ENCODE data around the gene PTPRB.

DNA sequence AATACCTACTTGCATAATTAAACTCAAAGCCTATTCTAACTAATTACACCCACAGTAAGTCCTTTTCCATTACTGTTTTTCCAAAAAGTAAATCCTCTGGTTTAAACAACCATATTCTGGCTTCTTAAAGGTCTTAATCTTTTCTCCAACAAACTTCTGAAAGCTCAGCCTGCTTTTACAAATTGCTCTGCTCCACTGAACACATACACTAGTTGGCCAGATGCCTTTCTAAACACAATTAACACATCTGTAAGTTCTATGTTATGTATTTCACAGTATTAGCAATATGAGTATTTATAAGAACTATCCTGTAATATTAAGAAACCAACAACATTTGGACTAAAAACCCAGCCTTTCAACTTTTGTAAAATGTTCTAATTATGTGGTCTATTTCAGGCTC is 30.1 kb downstream of the PTPRB start:
- TF ChIP-seq ZNF155 (tag by site-specific recombination; IDR thresholded peaks at IDR 0.05) (no peak), ZNF138 (tag by site-specific recombination; IDR thresholded peaks at IDR 0.05; ENCODE audit: borderline replicate concordance) (no peak), HOXC10 (CRISPR knock-in tag; IDR thresholded peaks at IDR 0.05) (no peak), SP2 (tag by site-specific recombination; IDR thresholded peaks at IDR 0.05) (no peak), KLF7 (tag by site-specific recombination; IDR thresholded peaks at IDR 0.05; ENCODE audit: borderline replicate concordance) (no peak), ZNF19 (tag by site-specific recombination; IDR thresholded peaks at IDR 0.05; ENCODE audit: low read depth) (no peak)
- TF ChIP-seq, protein P1, sequence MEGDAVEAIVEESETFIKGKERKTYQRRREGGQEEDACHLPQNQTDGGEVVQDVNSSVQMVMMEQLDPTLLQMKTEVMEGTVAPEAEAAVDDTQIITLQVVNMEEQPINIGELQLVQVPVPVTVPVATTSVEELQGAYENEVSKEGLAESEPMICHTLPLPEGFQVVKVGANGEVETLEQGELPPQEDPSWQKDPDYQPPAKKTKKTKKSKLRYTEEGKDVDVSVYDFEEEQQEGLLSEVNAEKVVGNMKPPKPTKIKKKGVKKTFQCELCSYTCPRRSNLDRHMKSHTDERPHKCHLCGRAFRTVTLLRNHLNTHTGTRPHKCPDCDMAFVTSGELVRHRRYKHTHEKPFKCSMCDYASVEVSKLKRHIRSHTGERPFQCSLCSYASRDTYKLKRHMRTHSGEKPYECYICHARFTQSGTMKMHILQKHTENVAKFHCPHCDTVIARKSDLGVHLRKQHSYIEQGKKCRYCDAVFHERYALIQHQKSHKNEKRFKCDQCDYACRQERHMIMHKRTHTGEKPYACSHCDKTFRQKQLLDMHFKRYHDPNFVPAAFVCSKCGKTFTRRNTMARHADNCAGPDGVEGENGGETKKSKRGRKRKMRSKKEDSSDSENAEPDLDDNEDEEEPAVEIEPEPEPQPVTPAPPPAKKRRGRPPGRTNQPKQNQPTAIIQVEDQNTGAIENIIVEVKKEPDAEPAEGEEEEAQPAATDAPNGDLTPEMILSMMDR (tag by site-specific recombination; IDR thresholded peaks at IDR 0.05), result no peak
- TF ChIP-seq, protein P2, sequence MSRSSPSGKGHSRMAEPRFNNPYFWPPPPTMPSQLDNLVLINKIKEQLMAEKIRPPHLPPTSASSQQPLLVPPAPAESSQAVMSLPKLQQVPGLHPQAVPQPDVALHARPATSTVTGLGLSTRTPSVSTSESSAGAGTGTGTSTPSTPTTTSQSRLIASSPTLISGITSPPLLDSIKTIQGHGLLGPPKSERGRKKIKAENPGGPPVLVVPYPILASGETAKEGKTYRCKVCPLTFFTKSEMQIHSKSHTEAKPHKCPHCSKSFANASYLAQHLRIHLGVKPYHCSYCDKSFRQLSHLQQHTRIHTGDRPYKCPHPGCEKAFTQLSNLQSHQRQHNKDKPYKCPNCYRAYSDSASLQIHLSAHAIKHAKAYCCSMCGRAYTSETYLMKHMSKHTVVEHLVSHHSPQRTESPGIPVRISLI (tag by site-specific recombination; IDR thresholded peaks at IDR 0.05), result no peak
- TF ChIP-seq, protein P3, sequence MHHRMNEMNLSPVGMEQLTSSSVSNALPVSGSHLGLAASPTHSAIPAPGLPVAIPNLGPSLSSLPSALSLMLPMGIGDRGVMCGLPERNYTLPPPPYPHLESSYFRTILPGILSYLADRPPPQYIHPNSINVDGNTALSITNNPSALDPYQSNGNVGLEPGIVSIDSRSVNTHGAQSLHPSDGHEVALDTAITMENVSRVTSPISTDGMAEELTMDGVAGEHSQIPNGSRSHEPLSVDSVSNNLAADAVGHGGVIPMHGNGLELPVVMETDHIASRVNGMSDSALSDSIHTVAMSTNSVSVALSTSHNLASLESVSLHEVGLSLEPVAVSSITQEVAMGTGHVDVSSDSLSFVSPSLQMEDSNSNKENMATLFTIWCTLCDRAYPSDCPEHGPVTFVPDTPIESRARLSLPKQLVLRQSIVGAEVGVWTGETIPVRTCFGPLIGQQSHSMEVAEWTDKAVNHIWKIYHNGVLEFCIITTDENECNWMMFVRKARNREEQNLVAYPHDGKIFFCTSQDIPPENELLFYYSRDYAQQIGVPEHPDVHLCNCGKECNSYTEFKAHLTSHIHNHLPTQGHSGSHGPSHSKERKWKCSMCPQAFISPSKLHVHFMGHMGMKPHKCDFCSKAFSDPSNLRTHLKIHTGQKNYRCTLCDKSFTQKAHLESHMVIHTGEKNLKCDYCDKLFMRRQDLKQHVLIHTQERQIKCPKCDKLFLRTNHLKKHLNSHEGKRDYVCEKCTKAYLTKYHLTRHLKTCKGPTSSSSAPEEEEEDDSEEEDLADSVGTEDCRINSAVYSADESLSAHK (tag by site-specific recombination; IDR thresholded peaks at IDR 0.05), result no peak
- TF ChIP-seq, protein P4, sequence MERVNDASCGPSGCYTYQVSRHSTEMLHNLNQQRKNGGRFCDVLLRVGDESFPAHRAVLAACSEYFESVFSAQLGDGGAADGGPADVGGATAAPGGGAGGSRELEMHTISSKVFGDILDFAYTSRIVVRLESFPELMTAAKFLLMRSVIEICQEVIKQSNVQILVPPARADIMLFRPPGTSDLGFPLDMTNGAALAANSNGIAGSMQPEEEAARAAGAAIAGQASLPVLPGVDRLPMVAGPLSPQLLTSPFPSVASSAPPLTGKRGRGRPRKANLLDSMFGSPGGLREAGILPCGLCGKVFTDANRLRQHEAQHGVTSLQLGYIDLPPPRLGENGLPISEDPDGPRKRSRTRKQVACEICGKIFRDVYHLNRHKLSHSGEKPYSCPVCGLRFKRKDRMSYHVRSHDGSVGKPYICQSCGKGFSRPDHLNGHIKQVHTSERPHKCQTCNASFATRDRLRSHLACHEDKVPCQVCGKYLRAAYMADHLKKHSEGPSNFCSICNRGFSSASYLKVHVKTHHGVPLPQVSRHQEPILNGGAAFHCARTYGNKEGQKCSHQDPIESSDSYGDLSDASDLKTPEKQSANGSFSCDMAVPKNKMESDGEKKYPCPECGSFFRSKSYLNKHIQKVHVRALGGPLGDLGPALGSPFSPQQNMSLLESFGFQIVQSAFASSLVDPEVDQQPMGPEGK (tag by site-specific recombination; IDR thresholded peaks at IDR 0.05), result no peak

Data from HEK293 (cell line).